ENCODE data around the gene PAX5.

DNA sequence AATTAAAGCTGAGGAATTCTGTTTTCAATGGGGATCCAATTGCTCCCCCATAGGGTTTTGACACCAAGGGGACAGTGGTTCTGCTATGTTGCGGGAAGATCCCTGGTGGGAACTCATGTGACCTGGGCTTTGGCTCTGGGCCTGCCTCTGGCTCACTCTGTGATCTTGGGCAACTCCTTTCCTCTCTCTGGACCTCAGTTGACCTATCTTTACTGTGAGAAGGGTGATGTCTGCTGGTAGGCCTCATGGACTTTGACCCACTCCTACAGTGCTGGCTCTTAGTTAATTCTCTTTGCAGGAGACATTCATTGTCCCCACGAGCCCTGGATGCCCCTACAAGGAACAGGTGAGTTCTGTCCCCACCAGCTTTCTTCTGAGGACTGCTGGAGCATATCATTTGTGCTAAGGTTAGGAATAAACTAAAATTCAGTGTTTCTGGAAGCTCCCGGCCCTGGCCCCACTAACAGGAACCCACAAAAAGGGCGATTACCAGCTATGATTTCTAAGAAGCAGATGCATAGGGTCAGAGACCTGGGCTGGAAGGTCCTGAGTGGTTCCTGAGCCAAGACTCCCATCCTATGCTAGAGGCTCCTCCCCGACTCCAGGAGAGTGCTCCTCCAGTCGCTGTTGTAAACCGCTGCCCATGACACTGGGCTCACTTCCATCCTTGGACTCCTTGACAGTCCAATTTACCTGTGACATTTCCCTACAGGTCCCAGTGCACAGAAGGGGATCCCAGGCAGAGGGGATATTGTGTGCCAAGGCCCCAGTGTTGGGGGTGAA is 218.3 kb downstream of the PAX5 start:
- TF ChIP-seq EZH2 (IDR thresholded peaks at IDR 0.05; ENCODE audit: insufficient read depth, poor library complexity, severe bottlenecking) (no peak), EZH2phosphoT487 (IDR thresholded peaks at IDR 0.05; ENCODE audit: insufficient read depth, low read depth) (no peak)
